A549 (cell line): ENCODE results near the gene NSD1. TPM values are rescaled to one million over a fixed set of nuclear protein-coding genes. Genes with fewer than 3 reads are reported as not detected.

Source experiments
- ATAC-seq, 2 experiments: fragments of 200-7000 bp in 1 of 2; fragments of >200 bp in 1 of 2; cut with Nextera tagmentation in 1 of 2; cut with Tn5 transposase in 1 of 2; 3 replicates each; pipeline versions ENCODE4 v1.8.0 to v1.9.1; 2018 to 2020; ENCODE audit warnings: mild to moderate bottlenecking in 1 of 2, moderate library complexity in 1 of 2
- CTCF ChIA-PET: fragments of 300-600 bp; sonication (Branson Sonifier 250); formaldehyde crosslinking; extraction: SDS; loops from one replicate; lab custom pipeline; 2021; ENCODE audit warnings: antibody characterized with exemption, inconsistent platforms; lab: Yijun Ruan, JAX
- POLR2A ChIA-PET: fragments of 350-600 bp; formaldehyde crosslinking; extraction: SDS; loops from one replicate; lab custom pipeline; 2021; ENCODE audit warnings: antibody characterized with exemption, inconsistent platforms; lab: Yijun Ruan, JAX
- DNase-seq, 2 experiments: peaks; one replicate each; pipeline versions ENCODE4 v3.0.0 to v3.0.0-alpha.2; 2011 to 2016; ENCODE audit warnings: low read depth in 1 of 2, low spot score in 1 of 2
- FAIRE-seq: peaks from 2 replicates; lab custom pipeline; 2011; peaks lifted over from hg19 to GRCh38; lab: Jason Lieb, UNC
- H3K27ac ChIP-seq, 2 experiments: fragments of >200 bp; sonication (Bioruptor Twin); formaldehyde crosslinking; 3 replicates each; pipeline ENCODE4 v1.5.1; 2016 to 2017
- H3K4me1 ChIP-seq: fragments of >200 bp; sonication (Bioruptor Twin); formaldehyde crosslinking; 3 replicates; pipeline ENCODE4 v1.6.1; 2016
- H3K4me2 ChIP-seq: fragments of >200 bp; sonication (Bioruptor Twin); formaldehyde crosslinking; 3 replicates; pipeline ENCODE4 v1.6.1; 2016
- H3K4me3 ChIP-seq: fragments of >200 bp; sonication (Bioruptor Twin); formaldehyde crosslinking; 3 replicates; pipeline ENCODE4 v1.5.1; 2016
- H3K9me3 ChIP-seq: fragments of >200 bp; sonication (Bioruptor Twin); formaldehyde crosslinking; 3 replicates; pipeline ENCODE4 v1.6.1; 2016
- CBX2 ChIP-seq: fragments of 200-600 bp; sonication (generic); IDR thresholded peaks from 2 replicates; pipeline ENCODE4 v1.6.1; 2016; ENCODE audit warnings: low read depth, mild to moderate bottlenecking, borderline replicate concordance
- CBX8 ChIP-seq: fragments of 200-600 bp; sonication (generic); IDR thresholded peaks from 2 replicates; pipeline ENCODE4 v1.6.1; 2016
- EHMT2 ChIP-seq: fragments of 200-600 bp; sonication (generic); IDR thresholded peaks from 2 replicates; pipeline ENCODE4 v1.6.1; 2016; ENCODE audit warnings: antibody characterized with exemption, low read depth, mild to moderate bottlenecking, moderate library complexity
- FOSB ChIP-seq: fragments of 250-450 bp; sonication (Bioruptor Pico); IDR thresholded peaks from 2 replicates; pipeline ENCODE4 v1.5.0; 2020; ENCODE audit warnings: mild to moderate bottlenecking, moderate library complexity
- FOSL2 ChIP-seq, 2 experiments: fragments of 450-650 bp in 1 of 2; fragments of >200 bp in 1 of 2; sonication (Bioruptor Twin) in 1 of 2; formaldehyde crosslinking; IDR thresholded peaks; 2 replicates each; pipeline versions ENCODE4 v1.5.0 to v1.6.1; 2016 to 2020; ENCODE audit warnings: mild to moderate bottlenecking in 1 of 2, moderate library complexity in 1 of 2
- FOXS1 ChIP-seq: fragments of 250-450 bp; sonication (Bioruptor Pico); IDR thresholded peaks from 2 replicates; pipeline ENCODE4 v1.5.0; 2020; ENCODE audit warnings: mild to moderate bottlenecking, moderate library complexity
- GATA3 ChIP-seq: IDR thresholded peaks from 2 replicates; pipeline ENCODE4 v1.6.1; 2012; ENCODE audit warnings: borderline replicate concordance
- HDAC2 ChIP-seq: fragments of 200-600 bp; sonication (generic); IDR thresholded peaks from 2 replicates; pipeline ENCODE4 v1.6.1; 2016
- HES2 ChIP-seq: fragments of >200 bp; sonication (Bioruptor Twin); formaldehyde crosslinking; IDR thresholded peaks from 2 replicates; pipeline ENCODE4 v1.6.1; 2016
- HMGXB4 ChIP-seq: fragments of 250-450 bp; sonication (Bioruptor Pico); IDR thresholded peaks from 2 replicates; pipeline ENCODE4 v1.5.0; 2021; ENCODE audit warnings: mild to moderate bottlenecking, moderate library complexity, borderline replicate concordance
- HOXB13 ChIP-seq: fragments of 250-450 bp; sonication (Bioruptor Pico); IDR thresholded peaks from 2 replicates; pipeline ENCODE4 v1.5.0; 2020; ENCODE audit warnings: low read depth, mild to moderate bottlenecking, moderate library complexity
- KDM5A ChIP-seq: fragments of 200-600 bp; sonication (generic); IDR thresholded peaks from 2 replicates; pipeline ENCODE4 v1.6.1; 2016; ENCODE audit warnings: antibody characterized with exemption, mild to moderate bottlenecking
- MAFK ChIP-seq: fragments of 450-650 bp; IDR thresholded peaks from 2 replicates; pipeline ENCODE4 v1.6.1; 2014; ENCODE audit not compliant: partially characterized antibody
- NFE2L2 ChIP-seq: fragments of 150-350 bp; conservative IDR thresholded peaks from 2 replicates; pipeline ENCODE4 v1.6.1; 2014; ENCODE audit warnings: low read length
- PHF8 ChIP-seq: fragments of 200-600 bp; sonication (generic); IDR thresholded peaks from 2 replicates; pipeline ENCODE4 v1.6.1; 2016; ENCODE audit warnings: low read depth, mild to moderate bottlenecking, antibody characterized with exemption, moderate library complexity, borderline replicate concordance
- POLR2AphosphoS2 ChIP-seq: conservative IDR thresholded peaks from 2 replicates; pipeline ENCODE4 v1.6.1; 2012; ENCODE audit warnings: low read length, improper control_type of control experiment, inconsistent platforms
- RCOR1 ChIP-seq: fragments of 150-350 bp; IDR thresholded peaks from 2 replicates; pipeline ENCODE4 v1.6.1; 2014; ENCODE audit warnings: antibody characterized with exemption, low read length, low read depth
- SREBF2 ChIP-seq: fragments of 450-650 bp; IDR thresholded peaks from 2 replicates; pipeline ENCODE4 v1.6.1; 2014; ENCODE audit warnings: mild to moderate bottlenecking, moderate library complexity
- TFCP2L1 ChIP-seq: fragments of 250-450 bp; sonication (Bioruptor Pico); IDR thresholded peaks from 2 replicates; pipeline ENCODE4 v1.5.0; 2021; ENCODE audit warnings: mild to moderate bottlenecking
- TP53 ChIP-seq: fragments of 250-450 bp; sonication (Bioruptor Pico); IDR thresholded peaks from 2 replicates; pipeline ENCODE4 v1.5.0; 2021; ENCODE audit warnings: mild to moderate bottlenecking, moderate library complexity
- USF2 ChIP-seq: fragments of 450-650 bp; IDR thresholded peaks from 2 replicates; pipeline ENCODE4 v1.6.1; 2014; ENCODE audit warnings: antibody characterized with exemption
- WGBS: methylation state at CpG from one replicate; pipeline ENCODE4 v1.1.6; 2017; ENCODE audit errors: missing lambda C conversion rate; 5-methylcytosine and 5-hydroxymethylcytosine counted together
- polyA plus RNA-seq, 4 experiments: library from polyadenylated mRNA; depleted of rRNA in 3 of 4; stranded (reverse); fragments of >200 nt; fragmentation: RNase III in 1 of 4; extraction: RNeasy Plus Mini Kit Qiagen cat#74134 plus additional on column Dnase treatment in 1 of 4; gene quantifications; 2 replicates in 3 of 4; 3 replicates in 1 of 4; pipeline ENCODE4 v1.2.3, GENCODE V29; 2011 to 2017
- TF ChIP-seq, protein P1 (sequence below): fragments of 150-350 bp; IDR thresholded peaks from 2 replicates; pipeline ENCODE4 v1.6.1; 2014; ENCODE audit warnings: low read depth, mild to moderate bottlenecking, low read length
- TF ChIP-seq, protein P2 (sequence below): fragments of 200-600 bp; sonication (generic); IDR thresholded peaks from 2 replicates; pipeline ENCODE4 v1.6.1; 2016; ENCODE audit warnings: antibody characterized with exemption, mild to moderate bottlenecking, moderate library complexity

NSD1 gene
- polyA plus RNA-seq, 2 of the 4 experiments (the other 2 are of a cell fraction) = 16.3 to 38.2 TPM

DNA sequence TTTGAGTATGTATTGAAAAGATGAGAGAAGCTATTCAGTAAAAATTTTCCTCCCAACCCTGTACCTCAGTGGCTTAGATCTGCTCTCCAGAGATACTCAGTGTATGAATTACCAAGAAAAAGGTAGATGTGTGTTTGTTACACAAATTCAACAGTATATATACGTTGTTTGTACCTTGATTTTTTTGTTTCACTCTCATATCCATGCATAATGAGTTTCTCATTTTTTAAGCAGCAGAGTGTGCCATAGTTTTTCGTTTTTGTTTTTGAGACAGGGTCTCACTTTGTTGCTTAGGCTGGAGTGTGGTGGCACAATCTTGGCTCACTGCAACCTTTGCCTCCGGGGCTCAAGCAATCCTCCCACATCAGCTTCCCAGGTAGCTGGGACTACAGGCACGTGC, 92.2 kb downstream of the NSD1 start:
- H3K4me1 ChIP-seq = no peaks in the 10 kb centered on the region
- ATAC-seq = no peak
- TF ChIP-seq SREBF2 (no peak), TFCP2L1 (CRISPR knock-in tag) (no peak), POLR2AphosphoS2 (no peak), EHMT2 (no peak), USF2 (no peak)
- no peak for DNase-seq
- no peak overlapping the region for H3K27ac ChIP-seq
- no peak overlapping the region for H3K4me3 ChIP-seq
- 82% methylated on average over 4 of the region's 4 CpGs for WGBS
- no peak overlapping the region for H3K4me2 ChIP-seq
- CTCF ChIA-PET = no interaction called here
- no peaks in the 10 kb centered on the region for H3K9me3 ChIP-seq
- FAIRE-seq = no peak
- POLR2A ChIA-PET = no interaction called here

- ATAC-seq (no peak), DNase-seq (no peak), FAIRE-seq (no peak)
- TF ChIP-seq HOXB13 (no peak), GATA3 (no peak), NFE2L2 (no peak), CBX2 (no peak), FOSL2 (IDR thresholded peaks at IDR 0.05) (no peak), FOSL2 (CRISPR knock-in tag; IDR thresholded peaks at IDR 0.05) (no peak), FOXS1 (no peak), PHF8 (no peak), TFCP2L1 (CRISPR knock-in tag) (no peak), HMGXB4 (CRISPR knock-in tag) (no peak), TP53 (CRISPR knock-in tag) (no peak), CBX8 (no peak), HES2 (no peak), FOSB (CRISPR knock-in tag) (no peak), KDM5A (no peak), HDAC2 (no peak), RCOR1 (no peak), MAFK (no peak)
- TF ChIP-seq, protein P1, sequence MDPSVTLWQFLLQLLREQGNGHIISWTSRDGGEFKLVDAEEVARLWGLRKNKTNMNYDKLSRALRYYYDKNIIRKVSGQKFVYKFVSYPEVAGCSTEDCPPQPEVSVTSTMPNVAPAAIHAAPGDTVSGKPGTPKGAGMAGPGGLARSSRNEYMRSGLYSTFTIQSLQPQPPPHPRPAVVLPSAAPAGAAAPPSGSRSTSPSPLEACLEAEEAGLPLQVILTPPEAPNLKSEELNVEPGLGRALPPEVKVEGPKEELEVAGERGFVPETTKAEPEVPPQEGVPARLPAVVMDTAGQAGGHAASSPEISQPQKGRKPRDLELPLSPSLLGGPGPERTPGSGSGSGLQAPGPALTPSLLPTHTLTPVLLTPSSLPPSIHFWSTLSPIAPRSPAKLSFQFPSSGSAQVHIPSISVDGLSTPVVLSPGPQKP = no peak
- TF ChIP-seq, protein P2, sequence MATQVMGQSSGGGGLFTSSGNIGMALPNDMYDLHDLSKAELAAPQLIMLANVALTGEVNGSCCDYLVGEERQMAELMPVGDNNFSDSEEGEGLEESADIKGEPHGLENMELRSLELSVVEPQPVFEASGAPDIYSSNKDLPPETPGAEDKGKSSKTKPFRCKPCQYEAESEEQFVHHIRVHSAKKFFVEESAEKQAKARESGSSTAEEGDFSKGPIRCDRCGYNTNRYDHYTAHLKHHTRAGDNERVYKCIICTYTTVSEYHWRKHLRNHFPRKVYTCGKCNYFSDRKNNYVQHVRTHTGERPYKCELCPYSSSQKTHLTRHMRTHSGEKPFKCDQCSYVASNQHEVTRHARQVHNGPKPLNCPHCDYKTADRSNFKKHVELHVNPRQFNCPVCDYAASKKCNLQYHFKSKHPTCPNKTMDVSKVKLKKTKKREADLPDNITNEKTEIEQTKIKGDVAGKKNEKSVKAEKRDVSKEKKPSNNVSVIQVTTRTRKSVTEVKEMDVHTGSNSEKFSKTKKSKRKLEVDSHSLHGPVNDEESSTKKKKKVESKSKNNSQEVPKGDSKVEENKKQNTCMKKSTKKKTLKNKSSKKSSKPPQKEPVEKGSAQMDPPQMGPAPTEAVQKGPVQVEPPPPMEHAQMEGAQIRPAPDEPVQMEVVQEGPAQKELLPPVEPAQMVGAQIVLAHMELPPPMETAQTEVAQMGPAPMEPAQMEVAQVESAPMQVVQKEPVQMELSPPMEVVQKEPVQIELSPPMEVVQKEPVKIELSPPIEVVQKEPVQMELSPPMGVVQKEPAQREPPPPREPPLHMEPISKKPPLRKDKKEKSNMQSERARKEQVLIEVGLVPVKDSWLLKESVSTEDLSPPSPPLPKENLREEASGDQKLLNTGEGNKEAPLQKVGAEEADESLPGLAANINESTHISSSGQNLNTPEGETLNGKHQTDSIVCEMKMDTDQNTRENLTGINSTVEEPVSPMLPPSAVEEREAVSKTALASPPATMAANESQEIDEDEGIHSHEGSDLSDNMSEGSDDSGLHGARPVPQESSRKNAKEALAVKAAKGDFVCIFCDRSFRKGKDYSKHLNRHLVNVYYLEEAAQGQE = no peak
- no peaks in the 10 kb centered on the region for H3K9me3 ChIP-seq
- CTCF ChIA-PET = no interaction called here
- no peak overlapping the region for H3K27ac ChIP-seq
- H3K4me3 ChIP-seq = no peak overlapping the region
- POLR2A ChIA-PET = no interaction called here
- 76% methylated on average over 1 of the region's 1 CpG for WGBS
- H3K4me1 ChIP-seq = peaks cover 9% of the 10 kb centered on the region
- H3K4me2 ChIP-seq = no peak overlapping the region
Observed at GRCh38 chr5:177226860-177227259, 93.3 kb downstream of the NSD1 start.
